A172 (cell line): Measurements from ENCODE around the gene TMSB4X. TPM values are rescaled to one million over a fixed set of nuclear protein-coding genes. Genes with fewer than 3 reads are reported as not detected.
"Not testable (repeated sequence)": the region's sequence is repeated elsewhere in the genome, so short reads cannot be mapped to it uniquely, and the experiment has no call there.

Source experiments
- DNase-seq: peaks from one replicate; pipeline ENCODE4 v3.0.0-alpha.2; 2015; ENCODE audit warnings: low spot score
- total RNA-seq: library from RNA; depleted of rRNA; stranded (reverse); fragments of >200 nt; shearing (Covaris generic); gene quantifications from 2 replicates; pipeline ENCODE4 v1.2.3, GENCODE V29; 2014

The TMSB4X gene
- total RNA-seq, 1 experiment from 2014 or later: 16,946 TPM

DNA sequence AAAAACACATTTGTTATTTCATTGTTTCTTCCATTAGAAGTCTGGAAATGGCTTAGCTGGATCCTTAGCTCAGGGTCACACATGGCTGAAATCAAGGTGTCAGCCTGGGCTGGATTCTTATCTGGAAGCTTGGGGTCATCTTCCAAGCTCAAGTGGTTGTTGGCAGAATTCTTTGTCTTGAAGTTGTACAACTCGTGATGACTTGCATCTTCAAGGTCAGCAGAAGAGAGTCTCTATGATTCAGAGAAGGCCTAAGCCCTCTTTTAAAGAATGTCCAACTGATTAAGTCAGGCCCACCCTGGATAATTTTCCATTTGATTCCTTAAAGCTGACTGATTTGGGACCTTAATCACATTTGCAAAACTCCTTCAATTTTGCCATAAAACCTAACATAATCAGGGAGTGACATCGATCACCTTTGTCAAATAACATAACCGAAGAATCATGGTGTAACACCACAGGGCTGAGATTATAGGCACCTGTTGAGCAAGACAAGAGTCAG, 22.1 kb downstream of the TMSB4X start:
- no peak for DNase-seq

DNA sequence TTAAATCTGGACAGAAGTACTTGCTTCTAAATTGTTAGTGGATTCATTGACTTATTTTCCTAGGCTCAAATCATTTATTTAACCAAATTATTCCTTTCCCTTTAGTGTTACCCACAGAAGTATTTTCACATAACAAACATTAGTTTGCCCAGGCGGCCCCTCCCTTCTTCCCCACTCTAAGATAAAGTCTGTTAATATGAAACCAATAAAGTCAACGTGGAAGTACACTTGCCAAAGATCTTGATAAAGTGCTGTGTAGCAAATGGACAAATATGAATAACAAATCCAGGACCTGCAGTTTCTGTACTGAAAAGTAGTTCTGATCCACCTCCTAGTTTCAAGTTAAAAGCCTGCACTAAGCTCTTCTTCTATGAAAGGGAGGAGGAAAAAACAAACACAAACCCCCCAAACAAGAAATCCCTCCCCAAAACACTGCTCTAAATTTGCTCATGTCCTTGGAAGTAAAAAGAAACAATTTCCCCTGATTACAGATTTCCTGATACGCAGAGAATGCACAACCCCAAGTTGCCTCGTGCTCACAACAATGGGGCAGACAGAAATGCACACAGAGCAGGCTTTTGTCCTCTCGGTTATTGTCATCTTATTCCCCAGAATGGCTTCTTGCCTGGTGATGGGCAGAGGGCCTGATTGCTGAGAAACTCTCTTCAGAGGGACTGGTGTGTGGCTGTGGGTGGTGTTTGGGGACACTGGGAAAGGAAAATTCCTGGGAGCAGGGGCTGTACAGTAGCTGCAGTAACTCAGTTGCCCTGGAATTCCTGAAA, 23.2 kb downstream of the TMSB4X start:
- no peak for DNase-seq

DNA sequence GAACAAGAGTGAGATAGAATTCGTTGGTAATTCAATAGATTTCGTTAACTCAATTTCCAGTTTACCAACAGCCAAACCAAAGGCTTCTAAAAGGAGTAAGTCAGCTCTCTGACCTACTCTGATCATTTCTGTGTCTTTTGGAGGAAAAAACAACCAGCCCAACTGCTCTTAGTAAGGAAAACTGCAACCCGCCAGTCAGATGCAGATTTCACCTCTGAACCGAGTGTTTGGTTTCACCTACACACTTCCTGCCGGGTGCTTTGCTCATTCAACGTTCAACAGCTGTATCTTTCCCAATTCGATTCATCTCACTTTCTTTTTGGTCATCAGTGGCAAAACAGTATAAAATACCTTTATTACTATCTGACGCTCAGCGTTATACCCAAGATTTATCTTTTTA, 24.5 kb downstream of the TMSB4X start:
- no peak for DNase-seq

DNA sequence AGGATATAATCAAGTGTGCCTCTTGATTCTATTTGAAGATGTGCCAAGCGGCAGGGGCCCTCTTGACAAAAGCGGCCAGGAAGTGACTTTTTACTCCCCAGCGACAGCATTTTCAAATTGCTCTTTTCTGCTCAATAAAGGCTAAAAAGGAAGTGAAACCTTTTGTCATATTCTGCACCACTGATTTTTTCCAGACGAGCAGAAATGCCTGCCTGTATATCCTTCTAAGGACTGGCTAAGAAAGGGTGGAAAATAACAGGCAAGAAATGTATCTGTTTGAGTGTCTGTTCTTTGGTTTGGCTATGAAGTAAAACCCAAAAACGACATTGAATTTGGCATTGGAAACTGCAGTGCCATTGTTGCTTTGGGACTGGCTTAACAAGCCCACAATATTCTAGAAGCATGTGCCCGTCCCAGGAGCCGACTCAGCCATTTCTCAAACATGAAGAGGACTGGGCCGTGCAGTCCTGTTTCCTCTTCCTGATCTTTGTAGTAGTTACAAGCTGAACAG, 25.4 kb downstream of the TMSB4X start:
- DNase-seq: no peak

DNA sequence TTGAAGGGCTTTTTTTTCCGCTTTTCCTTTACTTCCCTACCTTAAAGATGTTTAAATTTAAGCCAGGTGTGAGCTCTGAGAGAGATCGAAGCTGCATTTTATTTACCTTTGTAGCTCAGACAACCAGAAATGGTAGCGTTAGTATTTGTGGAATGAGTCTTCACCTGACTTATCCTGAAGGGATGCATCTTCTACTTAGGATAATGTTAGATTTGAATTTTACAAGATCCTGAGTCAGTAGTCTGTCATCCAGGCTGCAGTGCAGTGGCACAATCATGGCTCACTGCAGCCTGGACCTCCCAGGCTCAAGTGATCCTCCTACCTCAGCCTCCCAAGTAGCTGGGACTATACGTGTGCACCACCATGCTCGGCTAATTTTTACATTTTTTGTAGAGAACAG, 26.2 kb downstream of the TMSB4X start:
- no peak for DNase-seq

DNA sequence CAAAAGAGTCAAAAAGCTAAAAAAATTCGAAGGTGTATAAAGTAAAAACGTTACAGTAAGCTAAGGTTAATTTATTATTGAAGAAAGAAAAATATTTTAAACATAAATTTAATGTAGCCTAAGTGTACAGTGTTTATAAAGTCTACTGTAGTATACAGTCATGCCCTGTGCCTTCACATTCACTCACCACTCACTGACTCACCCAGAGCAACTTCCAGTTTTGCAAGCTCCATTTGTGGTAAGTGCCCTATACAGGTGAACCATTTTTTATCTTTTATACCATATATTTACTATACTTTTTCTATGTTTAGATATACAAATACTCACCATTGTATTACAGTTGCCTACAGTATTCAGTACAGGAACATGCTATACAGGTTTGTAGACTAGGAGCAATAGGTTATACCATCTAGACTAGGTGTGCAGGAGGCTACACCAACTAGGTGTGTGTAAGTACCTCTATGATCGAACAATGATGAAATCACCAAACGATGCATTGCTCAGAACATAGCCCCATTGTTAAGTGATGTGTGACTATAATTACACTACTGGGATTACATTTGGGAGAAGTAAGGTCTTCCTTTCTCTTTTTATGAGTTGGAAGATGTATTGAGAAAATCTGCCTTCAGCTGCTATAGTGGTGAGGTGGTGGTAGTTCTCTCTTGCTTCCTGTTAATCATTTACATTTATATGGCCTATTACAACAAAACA, 27.2 kb downstream of the TMSB4X start:
- DNase-seq: no peak

DNA sequence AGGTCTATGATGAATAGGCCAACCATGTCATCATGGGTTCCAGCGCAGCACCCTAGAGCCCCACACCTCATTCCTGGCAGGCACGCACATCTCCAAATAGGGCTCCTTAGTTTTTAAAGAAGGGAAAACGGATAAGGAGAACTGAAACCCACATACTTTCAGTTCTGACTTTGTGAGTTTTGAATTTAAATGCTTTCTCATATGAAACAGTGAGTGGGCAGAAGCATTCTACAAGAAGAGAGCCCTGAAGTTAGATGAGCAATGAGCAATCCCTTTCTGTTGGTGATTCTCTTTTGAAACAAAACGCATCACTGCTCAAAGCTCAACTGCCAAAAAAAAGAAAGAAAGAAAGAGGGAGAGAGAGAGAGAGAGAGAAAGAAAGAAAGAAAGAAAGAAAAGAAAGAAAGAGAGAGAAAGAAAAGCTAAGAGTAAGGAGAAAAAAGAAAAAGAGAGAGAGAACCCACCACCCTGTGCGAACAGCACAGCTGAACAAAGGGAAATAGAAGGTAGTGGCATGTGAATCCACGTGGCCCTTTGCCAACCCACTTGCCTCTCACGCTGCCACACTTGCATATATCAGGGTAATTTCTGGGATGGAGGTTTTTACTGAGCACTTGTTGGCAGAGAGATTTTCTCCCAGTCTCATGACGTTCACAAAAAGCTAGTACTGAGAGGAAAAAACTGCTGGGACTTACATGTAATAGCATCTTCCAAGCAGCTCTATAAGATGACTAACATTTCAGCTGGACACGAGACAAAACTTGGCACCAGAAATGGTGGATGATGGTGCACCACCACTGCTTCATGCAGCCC, 31.0 kb downstream of the TMSB4X start:
- DNase-seq: no peak

DNA sequence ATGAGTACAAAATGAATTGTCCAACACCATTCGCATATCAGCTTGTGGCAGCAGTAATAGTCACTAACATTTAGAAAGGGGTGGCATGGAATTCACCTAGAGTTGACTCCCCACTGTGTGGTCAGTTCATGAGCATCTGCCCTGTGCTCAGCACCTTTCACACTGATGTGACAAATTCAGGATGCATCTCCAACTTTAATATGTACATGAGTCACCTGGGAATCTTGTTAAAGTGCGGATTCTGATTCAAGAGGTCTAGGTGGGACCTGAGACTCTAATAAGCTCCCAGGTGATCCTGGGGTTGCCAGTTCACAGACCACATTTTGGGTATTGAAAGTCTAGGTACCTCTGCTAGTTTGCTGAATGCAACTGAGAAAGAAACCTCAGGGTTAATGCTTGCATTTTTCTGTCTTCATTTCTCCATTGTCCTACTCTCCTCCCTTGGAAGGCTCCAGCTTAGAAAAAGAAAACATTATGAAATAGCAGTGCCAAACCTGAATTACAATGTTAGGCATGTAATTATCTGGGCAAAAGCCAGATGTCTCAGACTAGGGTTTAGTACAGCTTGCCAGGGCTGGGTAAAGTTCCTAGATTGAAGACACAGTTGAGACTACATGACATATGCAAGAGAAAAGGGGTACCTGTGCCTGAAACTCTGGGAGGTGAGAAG, 32.7 kb downstream of the TMSB4X start:
- DNase-seq: no peak

DNA sequence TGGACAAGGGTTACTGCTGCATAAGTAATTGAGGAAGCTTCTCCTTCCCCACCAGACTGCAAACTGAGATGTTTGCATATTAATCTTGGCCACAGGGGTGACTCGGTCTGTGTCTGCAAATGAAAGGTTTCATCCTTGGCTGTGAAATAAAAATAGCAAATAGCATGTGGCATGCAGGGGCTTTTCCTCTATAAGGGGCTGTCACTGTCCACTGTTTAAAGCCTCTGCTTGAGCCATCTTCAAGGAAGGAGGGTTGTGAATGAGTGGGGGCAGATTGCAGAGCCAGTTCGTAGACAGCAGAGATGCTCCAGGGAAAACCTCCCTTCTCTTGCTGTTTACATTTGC, 33.3 kb downstream of the TMSB4X start:
- no peak for DNase-seq

DNA sequence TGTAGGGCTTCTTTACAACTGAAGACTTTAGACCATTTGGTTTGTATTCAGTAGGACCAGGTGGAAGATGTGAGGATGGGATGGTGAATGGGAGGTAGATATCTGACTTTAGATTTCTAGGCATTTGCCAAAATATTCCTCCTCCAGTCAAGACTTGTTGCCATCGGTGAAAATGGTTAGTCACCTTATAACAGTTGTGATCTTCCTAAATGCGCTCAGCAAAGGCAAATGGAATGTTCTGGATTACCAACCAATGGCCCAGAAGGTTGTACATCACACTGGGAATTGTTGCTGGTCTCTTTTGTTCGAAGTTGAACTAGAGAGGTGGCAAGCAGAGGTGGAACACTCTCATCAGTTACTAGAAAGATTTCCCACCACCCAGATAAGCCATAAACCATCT, 33.9 kb downstream of the TMSB4X start:
- no peak for DNase-seq

DNA sequence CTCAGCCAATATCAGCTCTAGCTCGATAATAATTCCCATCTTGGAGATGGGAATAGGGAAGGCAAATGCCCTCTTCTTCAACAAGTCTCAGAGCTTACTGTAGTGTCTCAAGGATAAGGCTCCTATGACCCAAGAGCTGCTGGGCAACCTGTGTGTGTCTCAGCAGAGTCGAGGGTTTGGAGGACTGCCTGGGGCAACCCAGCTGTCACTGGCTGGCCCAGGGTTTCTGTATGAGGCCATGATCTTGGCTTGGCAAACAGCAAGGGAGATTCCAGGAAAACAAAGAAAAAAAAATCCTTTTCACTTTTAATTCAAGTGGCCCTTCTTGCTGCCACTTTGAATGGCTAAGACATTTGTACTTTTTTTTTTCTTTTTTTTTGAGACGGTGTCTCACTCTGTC, 34.4 kb downstream of the TMSB4X start:
- no peak for DNase-seq

DNA sequence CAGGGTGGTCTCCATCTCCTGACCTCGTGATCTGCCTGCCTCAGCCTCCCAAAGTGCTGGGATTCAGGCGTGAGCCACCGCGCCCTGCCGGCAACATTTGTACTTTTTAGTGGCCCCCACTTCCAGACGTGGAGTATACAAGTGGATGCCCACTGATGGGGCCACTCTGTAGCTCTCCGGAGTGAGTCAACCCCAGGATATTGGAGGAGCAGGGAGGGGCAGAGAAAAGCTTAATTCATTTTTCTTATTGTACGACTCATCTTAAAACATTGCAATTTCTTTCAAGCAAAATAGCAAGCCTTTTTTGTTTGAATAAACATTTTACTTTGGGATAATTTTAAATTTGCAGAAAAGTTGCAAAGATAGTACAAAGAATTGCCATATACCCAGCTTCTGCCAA, 34.9 kb downstream of the TMSB4X start:
- no peak for DNase-seq

DNA sequence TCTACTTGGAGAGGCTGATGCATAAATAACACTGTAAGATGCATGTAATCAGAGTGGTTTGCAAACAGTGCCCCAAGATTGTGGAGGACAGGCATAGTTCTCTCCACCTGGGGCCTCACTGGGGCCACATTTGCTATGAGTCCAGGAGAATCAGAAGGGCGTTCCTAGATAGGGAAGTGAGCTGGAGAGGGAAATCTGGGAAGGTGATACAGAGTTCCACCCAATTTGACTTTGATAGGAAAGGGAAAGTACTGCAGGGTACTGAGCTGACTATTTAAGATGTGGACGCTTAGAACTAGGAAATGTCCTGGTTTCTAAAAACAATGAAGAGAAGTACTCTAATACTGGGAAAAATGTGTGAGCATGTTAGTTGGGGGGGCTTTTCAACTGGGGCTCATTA, 35.6 kb downstream of the TMSB4X start:
- DNase-seq: no peak

DNA sequence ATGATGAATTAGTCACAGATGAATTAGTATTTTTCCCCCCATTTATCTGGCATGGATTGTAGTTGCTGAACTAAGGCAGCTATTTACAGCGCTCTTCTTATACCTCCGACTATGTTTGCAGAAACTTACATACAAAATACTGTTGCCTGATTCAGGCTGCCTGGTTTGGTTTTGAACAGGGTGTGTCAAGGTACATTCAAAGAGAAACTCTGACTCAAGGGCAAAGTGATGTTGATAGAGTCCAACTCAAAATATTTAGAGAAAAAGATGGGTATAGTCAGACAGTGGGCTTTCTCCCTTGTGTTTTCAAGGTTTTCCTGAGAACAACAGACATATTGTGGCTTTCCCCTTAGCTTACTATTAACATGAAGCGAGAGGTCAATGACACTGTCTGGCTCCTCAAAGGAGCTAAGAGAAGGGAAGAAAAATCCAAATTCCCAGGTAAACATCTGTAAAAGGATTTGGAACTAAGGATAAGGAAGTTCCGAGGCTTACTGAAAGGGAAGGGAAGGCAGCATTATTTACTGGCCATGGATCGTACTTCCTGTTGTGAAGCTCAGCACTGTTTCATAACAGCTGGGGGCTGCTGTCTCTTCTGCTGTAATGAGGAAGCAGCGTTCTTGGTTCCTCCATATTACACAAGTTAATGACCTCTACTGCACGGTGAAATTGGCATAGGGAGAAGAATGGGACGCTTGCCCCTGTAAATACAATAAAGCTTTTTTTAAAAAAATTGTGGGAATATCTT, 38.6 kb downstream of the TMSB4X start:
- DNase-seq: no peak

DNA sequence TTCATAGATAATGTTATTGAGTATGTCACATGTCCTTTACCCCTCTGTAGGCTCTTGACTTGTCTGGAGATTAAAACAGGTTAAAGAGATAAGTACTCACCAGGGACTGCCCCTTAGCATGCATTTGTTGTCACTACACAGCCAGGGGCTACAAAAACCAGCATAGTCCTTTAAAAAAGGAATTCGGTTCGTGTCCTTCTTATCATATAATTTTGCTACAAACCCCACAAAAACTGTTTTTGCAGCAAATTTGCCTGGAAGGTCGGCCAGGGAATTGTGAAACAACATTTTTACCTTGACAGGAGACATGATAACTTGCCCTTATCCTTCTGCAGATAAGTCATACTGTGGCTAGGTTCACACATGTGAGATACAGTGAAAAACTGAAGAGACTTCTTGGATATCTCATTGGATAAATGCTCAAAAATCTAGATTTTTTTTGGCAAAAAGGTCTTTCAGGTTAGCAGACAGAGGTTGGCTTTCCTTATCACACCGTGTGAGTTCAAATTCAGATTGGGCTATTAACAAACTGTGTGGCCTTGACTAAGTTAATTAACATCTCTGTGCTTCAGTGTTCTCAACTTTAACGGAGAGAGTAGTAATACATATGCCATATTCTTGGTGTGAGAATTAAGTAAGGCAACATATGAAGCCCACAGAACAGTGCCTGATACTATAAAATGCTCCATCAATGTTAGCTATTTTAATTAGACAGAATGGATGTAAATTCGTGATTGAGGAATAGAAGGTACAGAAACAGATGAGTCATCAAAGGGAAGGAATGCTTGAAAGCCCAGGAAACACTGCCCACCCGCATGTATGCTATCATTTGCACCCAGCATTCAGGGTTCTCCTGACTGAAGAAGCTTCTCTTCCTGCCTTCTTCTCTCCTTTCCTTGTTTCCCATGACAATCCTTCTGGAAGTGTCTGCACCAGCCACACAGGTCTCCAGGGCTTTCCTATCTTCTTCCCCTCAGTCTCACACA, 39.5 kb downstream of the TMSB4X start:
- no peak for DNase-seq

DNA sequence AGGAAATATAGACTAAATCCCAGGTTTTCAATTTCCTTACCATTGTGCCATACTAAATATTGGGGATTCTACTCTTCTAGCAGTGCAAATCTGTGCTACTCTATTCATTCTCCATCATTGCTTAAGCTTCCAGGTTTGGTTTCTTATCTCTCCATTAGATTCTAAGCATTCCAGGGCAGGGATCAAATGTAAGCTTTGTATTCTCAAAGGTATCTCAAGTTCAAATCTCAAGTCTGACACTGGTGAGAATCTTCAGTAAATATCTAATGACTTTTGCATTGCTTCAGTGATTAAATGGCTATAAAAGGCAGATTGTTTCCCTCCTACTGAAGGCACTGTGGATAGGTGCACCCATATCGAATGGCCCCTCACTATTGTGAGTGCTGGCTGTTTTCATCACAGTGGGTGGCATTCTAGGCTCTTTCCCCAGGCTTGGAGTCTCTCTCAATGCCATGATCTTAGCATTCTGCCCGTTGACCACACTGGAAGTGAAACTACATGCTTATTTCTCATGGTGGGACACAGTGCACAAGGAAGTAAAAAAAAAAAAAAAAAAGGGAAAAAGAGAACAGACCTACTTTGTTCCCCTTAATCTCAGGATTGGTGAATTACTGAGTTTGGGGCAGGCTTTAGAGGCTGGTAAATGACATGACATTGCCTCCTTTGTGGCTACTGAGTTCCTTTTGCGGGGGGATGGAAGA, 40.8 kb downstream of the TMSB4X start:
- no peak for DNase-seq

DNA sequence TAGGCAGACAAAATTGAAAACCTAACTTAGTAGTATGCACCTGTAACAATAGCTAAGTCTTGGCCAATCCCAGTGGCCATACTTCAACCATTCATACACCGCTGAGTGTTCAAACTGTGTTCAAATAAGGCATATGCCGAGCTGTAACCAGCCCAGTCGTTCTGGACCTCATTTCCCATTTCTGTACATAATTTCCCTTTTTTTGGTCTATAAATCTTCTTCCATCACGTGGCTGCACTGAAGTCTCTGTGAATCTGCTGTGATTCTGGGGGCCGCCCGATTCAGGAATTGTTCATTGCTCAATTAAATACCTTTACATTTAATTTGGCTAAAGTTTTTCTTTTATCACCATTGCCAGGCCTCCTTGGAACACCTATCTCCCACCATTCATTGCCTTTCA, 41.8 kb downstream of the TMSB4X start:
- not testable (repeated sequence) for DNase-seq

DNA sequence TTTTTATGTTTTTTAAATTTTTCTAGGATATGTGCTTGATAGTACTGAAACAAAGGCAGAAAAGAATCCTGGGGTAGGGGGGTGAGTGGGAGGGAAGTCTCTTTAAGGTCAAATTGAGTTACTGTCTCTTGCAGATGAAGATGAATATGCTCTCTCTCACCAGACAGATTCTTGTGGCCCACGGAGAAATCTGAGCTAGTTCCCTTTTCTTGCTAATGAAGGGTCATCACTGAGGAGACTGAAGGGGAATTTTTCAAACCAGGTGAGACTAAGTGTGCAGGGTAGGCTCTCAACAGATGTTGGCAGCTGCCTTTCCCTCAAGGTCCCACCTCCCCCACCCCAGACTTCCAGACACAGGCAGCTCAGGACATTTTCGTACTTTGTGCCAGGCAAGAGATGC, 48.0 kb downstream of the TMSB4X start:
- no peak for DNase-seq

DNA sequence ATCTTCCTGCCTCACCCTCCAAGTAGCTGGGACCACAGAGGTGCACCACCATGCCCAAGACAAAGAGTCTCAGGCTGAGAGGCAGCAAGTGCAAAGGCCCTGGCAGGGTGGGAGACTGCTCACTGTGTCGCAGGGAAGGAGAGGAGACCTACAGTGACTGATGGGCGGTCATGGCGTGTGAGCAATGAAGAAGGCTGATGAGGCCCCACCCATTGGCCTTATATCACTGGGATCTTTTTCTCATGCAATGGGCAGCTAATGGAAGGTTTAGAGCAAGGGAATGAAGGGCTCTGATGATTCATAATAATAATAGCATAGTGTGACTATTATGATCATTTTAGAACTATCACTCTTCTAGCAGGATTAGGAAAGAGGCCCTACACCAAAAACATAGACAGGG, 48.7 kb downstream of the TMSB4X start:
- DNase-seq: no peak
